Fibroblast of skin of back (primary cell): ENCODE data around the gene TMC7.

Experiments
- DNase-seq: peaks from one replicate; pipeline ENCODE4 v3.0.0-alpha.2; 2013

Gene TMC7

DNA sequence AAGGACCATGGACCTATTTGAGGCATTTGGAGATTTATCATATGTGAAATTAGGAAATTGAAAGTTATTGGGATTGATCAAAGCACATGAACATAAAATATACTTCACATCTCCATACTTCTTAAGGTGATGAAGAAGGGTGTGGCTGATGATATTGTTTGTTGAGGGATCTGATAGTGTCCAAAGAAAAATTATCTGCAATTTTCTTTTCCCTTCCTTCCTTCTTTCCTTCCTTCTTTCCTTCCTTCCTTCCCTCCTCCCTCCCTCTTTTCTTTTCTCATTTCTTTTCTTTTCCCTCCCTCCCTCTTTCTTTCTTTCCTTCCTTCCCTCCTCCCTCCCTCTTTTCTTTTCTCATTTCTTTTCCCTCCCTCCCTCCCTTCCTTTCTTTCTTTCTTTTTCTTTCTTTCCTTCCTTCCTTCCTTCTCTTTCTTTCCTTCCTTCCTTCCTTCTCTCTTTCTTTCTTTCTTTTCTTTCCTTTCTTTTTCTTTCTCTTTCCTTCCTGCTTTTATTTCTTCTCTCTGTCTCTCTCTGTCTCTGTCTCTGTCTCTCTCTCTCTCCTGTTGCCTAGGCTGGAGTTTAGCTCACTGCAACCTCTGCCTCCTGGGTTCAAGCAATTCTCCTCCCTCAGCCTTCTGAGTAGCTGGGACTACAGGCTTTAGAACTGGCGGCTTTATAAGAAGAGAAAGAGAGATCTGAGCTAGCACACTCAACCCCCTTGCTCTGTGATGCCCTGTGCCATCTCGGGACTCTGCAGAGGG, 109.1 kb downstream of the TMC7 start:
- no peak for DNase-seq

DNA sequence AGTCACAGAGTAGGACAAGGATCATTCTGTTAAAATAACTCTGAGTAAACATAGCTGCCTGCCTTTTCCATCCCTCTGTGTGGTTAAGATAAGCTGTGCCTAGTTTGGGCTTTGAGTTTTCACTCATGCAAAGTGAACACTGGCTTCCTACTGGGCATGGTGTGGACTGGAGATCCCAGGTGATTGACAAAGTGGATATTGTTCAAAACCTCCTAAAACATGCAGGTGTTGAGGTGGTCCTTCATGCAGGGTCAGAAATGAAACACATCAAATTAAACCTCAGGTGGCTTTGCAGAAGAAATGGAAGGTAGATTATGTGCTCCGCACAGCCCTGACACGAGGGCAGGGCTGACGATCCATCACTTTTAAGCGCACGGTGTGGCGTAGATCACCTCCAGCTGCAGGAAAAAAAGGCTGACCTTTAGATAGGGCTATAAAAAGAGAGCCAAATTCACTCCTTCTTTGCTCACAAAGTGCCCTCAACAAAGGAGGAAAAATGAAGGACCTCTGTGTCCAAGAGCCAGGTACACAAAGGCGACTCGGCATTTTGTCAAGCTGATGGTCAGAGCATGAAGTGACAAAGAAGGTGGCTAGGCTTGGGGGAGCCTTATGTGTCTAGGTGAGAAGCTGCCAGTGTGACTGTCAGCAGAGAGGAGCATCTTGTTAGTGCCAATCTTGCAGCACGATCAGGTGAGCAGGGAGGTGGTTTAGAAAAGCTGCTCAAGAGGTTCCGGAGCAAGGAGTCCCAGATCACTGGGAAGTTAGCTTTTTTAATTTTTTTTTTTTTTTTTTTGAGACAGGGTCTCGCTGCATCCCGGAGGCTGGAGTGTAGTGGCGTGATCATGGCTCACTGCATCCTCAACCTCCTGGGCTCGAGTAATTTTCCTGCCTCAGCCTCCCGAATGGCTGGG, 110.2 kb downstream of the TMC7 start:
- DNase-seq = no peak

DNA sequence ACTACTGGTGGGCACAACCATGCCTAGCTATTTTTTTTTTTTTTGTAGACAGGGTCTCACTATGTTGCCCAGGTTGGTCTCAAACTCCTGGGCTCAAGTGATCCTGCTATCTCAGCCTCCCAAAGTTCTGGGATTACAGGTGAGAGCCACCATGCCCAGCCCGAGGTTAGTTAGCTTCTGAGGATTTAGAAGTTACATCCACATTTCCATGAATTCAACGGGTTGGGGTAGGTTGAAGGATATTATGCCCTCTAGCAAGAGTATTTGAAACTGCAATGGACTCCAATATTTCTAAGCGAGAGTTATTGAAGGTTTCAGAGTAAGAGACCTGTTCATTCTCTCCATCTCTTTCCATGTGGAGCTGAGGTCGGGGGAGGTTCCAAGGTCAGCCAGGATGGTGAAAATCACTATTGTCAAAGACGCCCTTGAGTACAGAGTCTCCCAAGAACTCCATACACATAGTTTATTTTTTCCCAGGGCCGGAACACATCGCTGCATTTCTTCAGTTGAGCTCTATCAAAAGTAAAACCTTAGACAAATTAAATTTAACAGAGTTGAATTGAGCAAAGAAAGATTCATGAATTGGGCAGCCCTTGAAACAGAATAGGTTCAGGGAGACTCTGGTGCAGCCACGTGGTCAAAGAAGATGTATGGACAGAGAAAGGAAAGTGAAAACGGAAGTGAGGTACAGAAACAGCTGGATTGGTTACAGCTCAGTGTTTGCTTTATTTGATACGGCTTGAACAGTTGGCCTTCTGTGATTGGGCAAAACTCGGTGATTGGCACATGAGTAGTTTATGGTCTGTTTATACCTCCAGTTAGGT, 111.0 kb downstream of the TMC7 start:
- DNase-seq = no peak

GRCh38 chr16:19095654-19096053, 111.9 kb downstream of the TMC7 start:
- DNase-seq = no peak

GRCh38 chr16:19098173-19098572, 114.4 kb downstream of the TMC7 start:
- no peak for DNase-seq

DNA sequence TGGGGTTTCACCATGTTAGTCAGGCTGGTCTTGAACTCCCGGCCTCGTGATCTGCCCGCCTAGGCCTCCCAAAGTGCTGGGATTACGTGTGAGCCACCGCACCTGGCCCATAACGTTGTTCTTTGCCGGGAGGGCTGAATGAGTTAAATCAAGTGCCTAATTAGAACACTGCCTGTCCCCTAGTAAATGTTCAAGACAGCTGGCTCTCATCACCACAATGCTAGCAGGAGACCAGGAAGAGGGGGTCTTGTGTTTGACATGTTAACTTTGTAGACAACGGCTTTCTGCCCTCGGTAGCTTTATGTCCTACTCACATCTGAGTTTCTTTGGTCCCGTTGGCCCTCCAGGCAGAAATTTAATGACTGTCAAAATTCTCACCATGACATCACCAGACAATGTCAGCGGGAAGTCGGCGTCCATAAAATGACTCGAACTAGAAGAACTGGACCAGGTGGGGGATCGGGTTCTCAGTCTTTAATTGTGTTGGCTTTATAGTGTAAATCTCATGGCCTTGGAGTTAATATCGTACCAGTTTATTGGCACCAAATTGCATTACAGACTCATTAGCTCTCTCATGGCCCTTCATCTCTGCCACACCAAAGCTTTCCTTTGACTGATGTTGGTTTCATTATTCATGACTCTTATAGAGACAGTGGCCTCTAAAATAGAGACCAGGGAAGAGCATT, 118.6 kb downstream of the TMC7 start:
- peak; percentile 35 for DNase-seq

- DNase-seq = no peak
Observed at GRCh38 chr16:19104607-19105006, 120.9 kb downstream of the TMC7 start.

DNA sequence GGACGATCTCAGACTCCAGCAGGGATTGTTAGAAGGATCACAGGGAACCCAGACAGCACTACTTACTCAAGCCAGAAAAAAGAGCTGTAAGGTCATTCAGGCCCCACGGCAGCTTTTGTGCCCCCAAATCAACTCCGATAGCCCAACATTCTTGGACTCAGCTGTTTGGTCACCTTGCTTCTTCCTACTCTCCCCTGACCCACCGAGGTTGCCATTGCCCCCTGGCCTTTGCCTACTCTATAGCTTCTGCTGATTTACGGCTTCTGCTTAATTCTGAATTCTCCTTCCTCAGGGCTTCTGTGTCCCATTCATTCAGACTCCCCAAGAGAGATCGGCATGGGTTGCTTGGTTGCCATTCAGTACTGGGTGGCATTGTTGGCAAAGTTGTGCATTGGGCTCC, 121.4 kb downstream of the TMC7 start:
- DNase-seq = no peak

DNA sequence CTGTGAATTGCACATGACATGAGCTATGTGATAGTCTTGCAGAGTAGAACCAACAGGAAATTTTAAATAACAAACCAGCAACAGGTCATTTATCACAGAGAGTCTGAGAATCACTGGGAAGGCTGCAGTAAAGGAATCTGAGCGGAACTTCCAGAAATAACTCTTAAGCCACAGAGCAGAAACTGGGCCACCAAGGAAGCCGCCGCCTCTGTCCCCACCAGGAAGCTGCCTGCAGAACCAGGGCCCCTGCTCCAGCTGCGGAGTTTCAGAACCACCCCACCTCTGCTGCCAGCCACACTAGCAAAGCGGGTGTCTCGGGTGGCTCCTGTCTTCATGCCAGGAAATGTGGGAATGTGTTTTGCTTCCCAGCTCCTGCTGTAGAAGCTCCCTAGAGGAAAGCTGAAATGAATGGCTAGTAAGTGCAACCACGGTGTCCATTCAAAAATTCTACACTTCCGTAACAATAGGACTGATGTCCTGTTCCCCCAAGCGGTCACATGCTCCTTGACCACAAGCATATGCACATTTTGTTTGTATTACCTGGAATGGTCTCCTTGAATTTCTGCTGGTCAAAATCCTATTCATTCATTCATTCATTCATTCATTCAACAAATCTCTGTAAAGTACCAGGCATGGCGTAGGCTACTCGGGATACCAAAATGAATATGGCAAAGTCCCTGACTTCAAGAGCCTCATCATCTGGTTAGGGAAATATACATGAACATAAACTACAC, 122.3 kb downstream of the TMC7 start:
- peak; percentile 60 for DNase-seq

- no peak for DNase-seq
Observed at GRCh38 chr16:19106625-19107020, 122.9 kb downstream of the TMC7 start.

GRCh38 chr16:19108409-19109287, 124.9 kb downstream of the TMC7 start:
- no peak for DNase-seq

DNA sequence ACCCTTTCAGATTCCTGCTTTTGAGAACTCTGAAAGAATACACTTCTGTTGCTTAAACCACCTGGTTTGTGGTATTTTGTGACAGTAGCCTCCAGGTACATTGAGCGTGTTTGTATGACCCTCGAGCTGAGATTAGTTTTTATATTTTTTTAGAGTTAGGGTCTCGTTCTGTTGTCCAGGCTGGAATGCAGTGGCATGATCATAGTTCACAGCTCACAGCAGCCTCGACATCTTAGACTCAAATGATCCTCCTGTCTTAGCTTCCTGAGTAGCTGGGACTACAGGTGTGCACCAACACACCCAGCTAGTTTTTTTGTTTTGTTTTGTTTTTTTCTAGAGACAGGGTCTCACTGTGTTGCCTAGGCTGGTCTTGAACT, 125.5 kb downstream of the TMC7 start:
- DNase-seq = no peak

- DNase-seq = no peak
Observed at GRCh38 chr16:19110537-19111360, 127.0 kb downstream of the TMC7 start.

- no peak for DNase-seq
Observed at GRCh38 chr16:19112099-19112407, 128.3 kb downstream of the TMC7 start.
